Nephron progenitor cell (in vitro differentiated cells): ENCODE data around the gene TSPOAP1.
A peak's percentile ranks its signal among the peaks of the same experiment; 100 is the strongest.

ENCODE experiments used
- DNase-seq: peaks from one replicate; pipeline ENCODE4 v3.0.0; 2021
- H3K27ac Mint-ChIP-seq: 2 replicates; pipeline ENCODE4 v1.8.0; 2021; ENCODE audit warnings: mild to moderate bottlenecking, moderate library complexity, mixed read lengths
- H3K27me3 Mint-ChIP-seq: 2 replicates; pipeline ENCODE4 v1.8.0; 2021; ENCODE audit warnings: mild to moderate bottlenecking, low read depth, mixed read lengths; ENCODE audit not compliant: poor library complexity
- H3K36me3 Mint-ChIP-seq: 2 replicates; pipeline ENCODE4 v1.8.0; 2021; ENCODE audit warnings: low read depth, mixed read lengths
- H3K4me1 Mint-ChIP-seq: 2 replicates; pipeline ENCODE4 v1.8.0; 2021; ENCODE audit warnings: mixed read lengths
- H3K4me3 Mint-ChIP-seq: 2 replicates; pipeline ENCODE4 v1.8.0; 2021; ENCODE audit warnings: mild to moderate bottlenecking, moderate library complexity, mixed read lengths
- H3K9me3 Mint-ChIP-seq: 2 replicates; pipeline ENCODE4 v1.8.0; 2021; ENCODE audit warnings: mild to moderate bottlenecking, moderate library complexity, mixed read lengths
- TF ChIP-seq, protein P1 (sequence below): fragments of 200-600 bp; sonication (generic); IDR thresholded peaks from 2 replicates; pipeline ENCODE4 v1.5.0; 2021; ENCODE audit warnings: antibody characterized with exemption

The TSPOAP1 gene

DNA sequence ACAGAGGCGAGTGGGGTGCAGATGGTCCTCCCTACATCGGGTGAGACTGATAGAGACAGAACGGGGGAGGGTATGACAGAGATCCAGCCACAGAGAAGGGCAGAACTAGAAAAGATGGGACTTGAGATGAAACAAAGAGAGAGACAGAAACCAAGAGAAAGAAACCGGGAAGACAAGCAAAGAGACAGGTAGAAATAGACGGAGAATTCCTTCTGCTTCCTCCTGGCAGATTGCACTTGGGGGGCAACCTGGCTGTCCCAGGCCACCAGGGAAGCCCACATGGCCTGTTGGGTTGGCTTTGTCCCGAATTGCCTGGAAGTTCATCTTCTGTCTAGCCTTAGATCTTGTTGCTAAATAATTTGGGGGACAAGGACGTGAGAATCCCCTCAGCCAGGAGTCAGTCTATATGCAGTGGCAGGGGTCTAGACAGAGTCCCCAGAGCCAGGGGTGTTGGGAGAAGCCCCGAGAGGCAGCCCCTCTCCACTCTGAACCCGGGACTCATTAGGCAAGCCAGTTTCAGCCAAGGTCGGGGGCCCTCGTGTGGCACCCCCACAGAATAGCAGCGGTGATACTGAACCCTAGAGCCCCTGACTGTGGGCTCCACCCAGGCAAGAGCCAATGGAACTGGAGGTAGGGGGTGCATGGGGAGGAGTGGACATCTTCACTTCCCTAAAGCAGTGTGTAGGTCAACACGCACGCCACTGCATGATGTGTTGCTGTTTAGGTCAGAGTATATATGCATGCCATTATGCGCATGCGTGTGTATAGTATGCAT, 627 bp upstream of the TSPOAP1 start:
- TF ChIP-seq, protein P1, sequence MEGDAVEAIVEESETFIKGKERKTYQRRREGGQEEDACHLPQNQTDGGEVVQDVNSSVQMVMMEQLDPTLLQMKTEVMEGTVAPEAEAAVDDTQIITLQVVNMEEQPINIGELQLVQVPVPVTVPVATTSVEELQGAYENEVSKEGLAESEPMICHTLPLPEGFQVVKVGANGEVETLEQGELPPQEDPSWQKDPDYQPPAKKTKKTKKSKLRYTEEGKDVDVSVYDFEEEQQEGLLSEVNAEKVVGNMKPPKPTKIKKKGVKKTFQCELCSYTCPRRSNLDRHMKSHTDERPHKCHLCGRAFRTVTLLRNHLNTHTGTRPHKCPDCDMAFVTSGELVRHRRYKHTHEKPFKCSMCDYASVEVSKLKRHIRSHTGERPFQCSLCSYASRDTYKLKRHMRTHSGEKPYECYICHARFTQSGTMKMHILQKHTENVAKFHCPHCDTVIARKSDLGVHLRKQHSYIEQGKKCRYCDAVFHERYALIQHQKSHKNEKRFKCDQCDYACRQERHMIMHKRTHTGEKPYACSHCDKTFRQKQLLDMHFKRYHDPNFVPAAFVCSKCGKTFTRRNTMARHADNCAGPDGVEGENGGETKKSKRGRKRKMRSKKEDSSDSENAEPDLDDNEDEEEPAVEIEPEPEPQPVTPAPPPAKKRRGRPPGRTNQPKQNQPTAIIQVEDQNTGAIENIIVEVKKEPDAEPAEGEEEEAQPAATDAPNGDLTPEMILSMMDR: peak; percentile 27
- Mint-ChIP-seq H3K4me3 (peak overlapping the region; percentile 79), H3K9me3 (no peaks in the 10 kb centered on the region), H3K27ac (peak overlapping the region; percentile 64), H3K27me3 (peaks cover 11% of the 10 kb centered on the region), H3K4me1 (peaks cover 75% of the 10 kb centered on the region), H3K36me3 (no peaks in the 10 kb centered on the region)
- DNase-seq: no peak

DNA sequence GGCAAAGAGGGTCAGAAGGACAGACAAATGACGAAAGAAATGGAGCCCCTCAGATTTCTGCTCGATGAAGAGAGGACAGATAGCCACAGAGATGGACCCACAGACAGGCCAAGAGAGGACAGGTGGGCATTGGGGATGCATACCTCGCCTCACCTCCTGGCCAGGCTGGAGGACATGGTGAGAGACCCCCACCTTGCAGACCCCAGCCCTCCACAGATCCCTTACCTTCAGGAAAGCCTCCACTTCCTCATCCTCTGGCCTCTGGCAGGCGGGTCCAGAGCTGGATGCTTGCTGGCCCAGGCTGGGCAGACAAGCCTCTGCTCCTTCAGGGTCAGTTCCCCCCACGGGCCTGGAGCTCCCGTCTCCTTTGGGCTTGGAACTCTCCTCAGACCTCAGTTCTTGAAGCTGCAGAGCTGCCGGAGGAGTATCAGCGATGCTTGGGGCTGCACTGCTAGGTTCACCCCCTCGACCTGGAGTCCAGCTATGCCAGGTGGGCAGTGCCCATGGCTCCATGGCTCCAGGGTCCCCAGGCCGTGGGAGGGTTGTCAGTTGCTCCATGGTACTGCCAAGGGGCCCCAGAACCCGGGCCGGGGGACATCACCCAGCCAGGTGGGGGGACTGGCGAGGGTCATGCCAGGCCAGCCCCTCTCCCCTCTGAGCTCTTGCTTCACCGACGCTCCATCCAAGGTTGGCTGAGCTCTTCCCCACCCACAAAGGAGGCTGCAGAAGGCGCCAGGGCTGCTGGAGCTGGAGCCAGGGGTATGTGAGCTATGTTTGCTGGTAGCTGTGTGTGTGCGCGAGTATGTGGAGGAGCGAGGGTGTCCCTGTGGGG, 1.0 kb downstream of the TSPOAP1 start:
- Mint-ChIP-seq H3K36me3 (no peaks in the 10 kb centered on the region), H3K4me3 (peak overlapping the region; percentile 79), H3K27ac (no peak overlapping the region), H3K27me3 (peaks cover 11% of the 10 kb centered on the region), H3K9me3 (no peaks in the 10 kb centered on the region), H3K4me1 (peaks cover 84% of the 10 kb centered on the region)
- TF ChIP-seq, protein P1: no peak
- DNase-seq: no peak

GRCh38 chr17:58326609-58327362, 1.8 kb downstream of the TSPOAP1 start:
- no peaks in the 10 kb centered on the region for H3K9me3 Mint-ChIP-seq
- H3K4me3 Mint-ChIP-seq: peak overlapping the region; percentile 63
- peaks cover 11% of the 10 kb centered on the region for H3K27me3 Mint-ChIP-seq
- peaks cover 7% of the 10 kb centered on the region for H3K36me3 Mint-ChIP-seq
- peaks cover 87% of the 10 kb centered on the region for H3K4me1 Mint-ChIP-seq
- DNase-seq: no peak
- TF ChIP-seq, protein P1: no peak
- H3K27ac Mint-ChIP-seq: no peak overlapping the region

GRCh38 chr17:58325976-58326468, 2.6 kb downstream of the TSPOAP1 start:
- peaks cover 11% of the 10 kb centered on the region for H3K36me3 Mint-ChIP-seq
- H3K27ac Mint-ChIP-seq: no peak overlapping the region
- peaks cover 83% of the 10 kb centered on the region for H3K4me1 Mint-ChIP-seq
- peak overlapping the region; percentile 73 for H3K4me3 Mint-ChIP-seq
- H3K9me3 Mint-ChIP-seq: no peaks in the 10 kb centered on the region
- H3K27me3 Mint-ChIP-seq: peaks cover 7% of the 10 kb centered on the region
- no peak for DNase-seq
- TF ChIP-seq, protein P1: no peak

DNA sequence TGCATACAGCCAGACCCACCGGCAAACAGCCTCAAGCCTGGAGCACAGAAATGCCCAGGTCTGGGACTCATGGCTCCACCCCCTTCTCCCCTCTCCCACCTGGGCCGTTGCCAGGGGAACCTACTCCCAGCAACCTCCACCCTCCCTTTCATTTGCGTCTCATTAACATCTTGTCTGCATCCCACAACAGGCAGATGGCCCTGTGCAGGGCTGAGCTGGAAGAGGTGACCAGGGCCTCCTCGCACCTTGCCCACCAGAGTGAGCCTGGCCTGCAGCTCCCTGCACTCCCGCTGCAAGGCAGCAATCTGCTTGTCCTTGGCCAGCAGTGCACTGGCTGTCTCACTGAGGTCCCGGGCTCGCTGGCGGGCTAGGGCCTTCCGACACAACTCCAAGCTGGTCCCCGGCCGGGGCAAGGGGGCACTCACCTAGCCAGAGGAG, 3.3 kb downstream of the TSPOAP1 start:
- Mint-ChIP-seq H3K4me1 (peaks cover 76% of the 10 kb centered on the region), H3K27ac (no peak overlapping the region), H3K27me3 (peaks cover 7% of the 10 kb centered on the region), H3K9me3 (no peaks in the 10 kb centered on the region), H3K36me3 (peaks cover 11% of the 10 kb centered on the region), H3K4me3 (peak overlapping the region; percentile 73)
- TF ChIP-seq, protein P1: no peak
- DNase-seq: peak; percentile 43
